SK-N-SH (cell line): Measurements from ENCODE around the gene SMAD2. TPM values are rescaled to one million over a fixed set of nuclear protein-coding genes. Genes with fewer than 3 reads are reported as not detected.

ENCODE experiments used
- CTCF ChIA-PET: fragments of 300-600, 350-600 bp; formaldehyde crosslinking; extraction: SDS; loops from one replicate; lab custom pipeline; 2021; lab: Yijun Ruan, JAX
- POLR2A ChIA-PET: fragments of 350-600 bp; sonication (Branson Sonifier 250); formaldehyde crosslinking; extraction: SDS; loops from one replicate; lab custom pipeline; 2020; ENCODE audit warnings: antibody characterized with exemption, inconsistent platforms; lab: Yijun Ruan, JAX
- DNase-seq: peaks from one replicate; pipeline ENCODE4 v3.0.0; 2012
- H2AFZ ChIP-seq: fragments of 200-600 bp; sonication (generic); 2 replicates; pipeline ENCODE4 v1.8.1; 2016; ENCODE audit warnings: antibody characterized with exemption, mild to moderate bottlenecking, low read depth
- H3F3A ChIP-seq: fragments of 200-600 bp; sonication (generic); replicated peaks from 2 replicates; pipeline ENCODE3; 2016; ENCODE audit warnings: antibody characterized with exemption, mild to moderate bottlenecking; ENCODE audit not compliant: insufficient read depth
- H3K27ac ChIP-seq, 2 experiments: fragments of 200-500 bp in 1 of 2; fragments of 200-600 bp in 1 of 2; sonication (Bioruptor generic) in 1 of 2; sonication (generic), shearing (Covaris generic) in 1 of 2; 2 replicates each; pipeline versions ENCODE4 v1.5.1 to v1.6.1; 2014 to 2016; ENCODE audit warnings: low read depth in 2 of 2, inconsistent platforms in 1 of 2, low read length in 1 of 2, mild to moderate bottlenecking in 1 of 2, mixed read lengths in 1 of 2
- H3K27me3 ChIP-seq: fragments of 200-600 bp; sonication (generic), shearing (Covaris generic); 2 replicates; pipeline ENCODE4 v1.6.1; 2016; ENCODE audit warnings: mixed run types; ENCODE audit not compliant: insufficient read depth
- H3K36me3 ChIP-seq, 2 experiments: fragments of 200-500 bp in 1 of 2; fragments of 200-600 bp in 1 of 2; sonication (Bioruptor generic) in 1 of 2; sonication (generic) in 1 of 2; replicated peaks in 1 of 2; 2 replicates each; pipeline versions ENCODE3 to v1.5.1; 2014 to 2016; ENCODE audit warnings: low read length in 1 of 2, mild to moderate bottlenecking in 1 of 2; ENCODE audit not compliant: insufficient read depth in 2 of 2, control insufficient read depth in 1 of 2
- H3K4me1 ChIP-seq, 2 experiments: fragments of 200-500 bp in 1 of 2; fragments of 200-600 bp in 1 of 2; sonication (Bioruptor generic) in 1 of 2; sonication (generic), shearing (Covaris generic) in 1 of 2; 2 replicates each; pipeline versions ENCODE4 v1.5.1 to v1.6.1; 2014 to 2016; ENCODE audit warnings: low read depth in 1 of 2, low read length in 1 of 2, mixed run types in 1 of 2; ENCODE audit not compliant: insufficient read depth in 2 of 2, control insufficient read depth in 1 of 2
- H3K4me2 ChIP-seq: fragments of 200-600 bp; sonication (generic), shearing (Covaris generic); 2 replicates; pipeline ENCODE4 v1.6.1; 2017; ENCODE audit warnings: mixed run types
- H3K4me3 ChIP-seq, 2 experiments: fragments of 200-500 bp in 1 of 2; fragments of 200-600 bp in 1 of 2; sonication (Bioruptor generic) in 1 of 2; sonication (generic), shearing (Covaris generic) in 1 of 2; 2 replicates each; pipeline versions ENCODE4 v1.5.1 to v1.8.1; 2014 to 2016; ENCODE audit warnings: low read depth in 2 of 2, inconsistent platforms in 1 of 2, low read length in 1 of 2, mild to moderate bottlenecking in 1 of 2, mixed read lengths in 1 of 2, moderate library complexity in 1 of 2
- H3K79me2 ChIP-seq: fragments of 200-600 bp; sonication (generic); 2 replicates; pipeline ENCODE4 v1.8.1; 2017; ENCODE audit warnings: mild to moderate bottlenecking; ENCODE audit not compliant: insufficient read depth
- H3K9ac ChIP-seq: fragments of 200-600 bp; sonication (generic); 2 replicates; pipeline ENCODE4 v1.6.1; 2017; ENCODE audit warnings: mixed run types
- H3K9me2 ChIP-seq: fragments of 200-600 bp; sonication (generic); 2 replicates; pipeline ENCODE4 v1.6.1; 2017; ENCODE audit warnings: mixed run types
- H3K9me3 ChIP-seq: fragments of 200-600 bp; sonication (generic); 2 replicates; pipeline ENCODE4 v1.6.1; 2017; ENCODE audit warnings: mixed run types, mild to moderate bottlenecking, moderate library complexity
- H4K20me1 ChIP-seq: fragments of 200-600 bp; sonication (generic); 2 replicates; pipeline ENCODE4 v1.6.1; 2017; ENCODE audit warnings: mild to moderate bottlenecking, mixed run types; ENCODE audit not compliant: insufficient read depth
- CTCF ChIP-seq: fragments of 200-600 bp; sonication (generic); IDR thresholded peaks from 2 replicates; pipeline ENCODE4 v1.6.1; 2017; ENCODE audit warnings: antibody characterized with exemption, mild to moderate bottlenecking, moderate library complexity
- EP300 ChIP-seq, 2 experiments: IDR thresholded peaks; 2 replicates each; pipeline versions ENCODE4 v1.4.0 to v1.6.1; 2012; ENCODE audit warnings: borderline replicate concordance in 1 of 2, low read depth in 1 of 2, low read length in 1 of 2
- FOSL2 ChIP-seq: IDR thresholded peaks from 2 replicates; pipeline ENCODE4 v1.4.0; 2012; ENCODE audit warnings: low read depth, mild to moderate bottlenecking, moderate library complexity, borderline replicate concordance
- FOXJ3 ChIP-seq: sonication (generic); formaldehyde crosslinking; IDR thresholded peaks from 2 replicates; pipeline ENCODE4 v1.5.1; 2020; ENCODE audit warnings: mild to moderate bottlenecking, missing genetic modification reagents
- FOXM1 ChIP-seq: IDR thresholded peaks from 2 replicates; pipeline ENCODE4 v1.4.0; 2012; ENCODE audit warnings: low read depth, mild to moderate bottlenecking
- GATA2 ChIP-seq: sonication (generic); formaldehyde crosslinking; IDR thresholded peaks from 2 replicates; pipeline ENCODE4 v1.5.0; 2020; ENCODE audit warnings: mild to moderate bottlenecking, missing genetic modification reagents
- JUND ChIP-seq: IDR thresholded peaks from 2 replicates; pipeline ENCODE4 v1.4.0; 2012
- MAX ChIP-seq: IDR thresholded peaks from 2 replicates; pipeline ENCODE4 v1.4.0; 2012; ENCODE audit warnings: low read depth
- MXI1 ChIP-seq: IDR thresholded peaks from 2 replicates; pipeline ENCODE4 v1.6.1; 2012; ENCODE audit warnings: mild to moderate bottlenecking, low read depth, low read length, improper control_type of control experiment
- NRF1 ChIP-seq: IDR thresholded peaks from 2 replicates; pipeline ENCODE4 v1.6.1; 2012; ENCODE audit warnings: low read depth, mild to moderate bottlenecking, low read length
- POLR2AphosphoS5 ChIP-seq: IDR thresholded peaks from 2 replicates; pipeline ENCODE4 v1.6.1; 2012; ENCODE audit warnings: low read depth, low read length
- RAD21 ChIP-seq: IDR thresholded peaks from 2 replicates; pipeline ENCODE4 v1.6.1; 2012; ENCODE audit warnings: mild to moderate bottlenecking, low read length
- RCOR1 ChIP-seq: fragments of 150-350 bp; IDR thresholded peaks from 2 replicates; pipeline ENCODE4 v1.6.1; 2017; ENCODE audit warnings: antibody characterized with exemption, low read length
- RFX5 ChIP-seq: IDR thresholded peaks from 2 replicates; pipeline ENCODE4 v1.6.1; 2012; ENCODE audit warnings: mild to moderate bottlenecking, improper control_type of control experiment, low read length
- SMC3 ChIP-seq: IDR thresholded peaks from 2 replicates; pipeline ENCODE4 v1.6.1; 2012; ENCODE audit warnings: low read depth, low read length, improper control_type of control experiment
- TEAD4 ChIP-seq: IDR thresholded peaks from 2 replicates; pipeline ENCODE4 v1.4.0; 2012; ENCODE audit warnings: mild to moderate bottlenecking, borderline replicate concordance; ENCODE audit not compliant: insufficient read depth
- USF2 ChIP-seq: fragments of 150-350 bp; IDR thresholded peaks from 2 replicates; pipeline ENCODE4 v1.6.1; 2017; ENCODE audit warnings: antibody characterized with exemption, low read length, low read depth, borderline replicate concordance
- YY1 ChIP-seq: IDR thresholded peaks from 2 replicates; pipeline ENCODE4 v1.4.0; 2012; ENCODE audit warnings: low read depth, mild to moderate bottlenecking
- WGBS: methylation state at CpG from one replicate; pipeline ENCODE4 v1.1.6; 2017; ENCODE audit warnings: low lambda C conversion rate; 5-methylcytosine and 5-hydroxymethylcytosine counted together
- polyA plus RNA-seq, 3 experiments: library from polyadenylated mRNA; depleted of rRNA; stranded (reverse); fragments of >200 nt; gene quantifications; 2 replicates each; pipeline ENCODE4 v1.2.3, GENCODE V29; 2012
- TF ChIP-seq, protein P1 (sequence below): IDR thresholded peaks from 2 replicates; pipeline ENCODE4; 2012

The SMAD2 gene
- polyA plus RNA-seq, 1 of the 3 experiments (the other 2 are of a cell fraction), result 36.3 TPM

- Histone ChIP-seq H3K4me1 (no peaks in the 10 kb centered on the region; a peak in 1 of 4 replicates), H3K9me3 (no peaks in the 10 kb centered on the region), H2AFZ (no peak overlapping the region), H3K9ac (no peak overlapping the region), H3K36me3 (peaks cover 17 to 24% of the 10 kb centered on the region in 2 experiments), H3K79me2 (no peaks in the 10 kb centered on the region), H3K4me2 (no peak overlapping the region), H4K20me1 (no peaks in the 10 kb centered on the region; the same call in 1 of the 2 replicates), H3K9me2 (no peaks in the 10 kb centered on the region), H3K27me3 (no peaks in the 10 kb centered on the region), H3F3A (no peaks in the 10 kb centered on the region), H3K4me3 (no peak overlapping the region), H3K27ac (no peak overlapping the region)
- DNase-seq, result no peak
- WGBS, result 94% methylated on average over 5 of the region's 5 CpGs
- ChIA-PET CTCF (no interaction called here), POLR2A (no interaction called here)
- TF ChIP-seq RFX5 (no peak), MAX (no peak), RCOR1 (no peak), FOXM1 (no peak), JUND (no peak), FOXJ3 (CRISPR knock-in tag) (no peak), CTCF (no peak), FOSL2 (no peak), POLR2AphosphoS5 (no peak)
Measured at GRCh38 chr18:47826157-47827074, 104.0 kb downstream of the SMAD2 start.

- Histone ChIP-seq H3K27ac (no peak overlapping the region), H3K4me2 (no peak overlapping the region), H3F3A (peaks cover 4% of the 10 kb centered on the region), H3K4me1 (no peaks in the 10 kb centered on the region; a peak in 1 of 4 replicates), H3K79me2 (no peaks in the 10 kb centered on the region), H3K27me3 (no peaks in the 10 kb centered on the region), H3K9me2 (no peaks in the 10 kb centered on the region), H4K20me1 (no peaks in the 10 kb centered on the region; the same call in 1 of the 2 replicates), H3K4me3 (no peak overlapping the region), H2AFZ (no peak overlapping the region), H3K9ac (no peak overlapping the region), H3K9me3 (no peaks in the 10 kb centered on the region), H3K36me3 (peaks cover 5 to 7% of the 10 kb centered on the region in 2 experiments)
- DNase-seq, result no peak
- 94% methylated on average over 3 of the region's 3 CpGs for WGBS
- CTCF ChIA-PET, result interaction anchor here (1.3 kb wide), 1 partner anchor 187 kb away, joined by 3 read pairs; no protein-coding TSS in a partner anchor
- POLR2A ChIA-PET, result no interaction called here
- TF ChIP-seq SMC3 (no peak), TEAD4 (no peak), USF2 (no peak), CTCF (no peak), JUND (no peak), FOSL2 (no peak), GATA2 (CRISPR knock-in tag) (no peak), YY1 (no peak), FOXJ3 (CRISPR knock-in tag) (no peak), EP300 (IDR thresholded peaks at IDR 0.05; ENCODE audit: borderline replicate concordance in 1 of 2, low read depth in 1 of 2, low read length in 1 of 2) (no peak), RAD21 (no peak), RFX5 (no peak), RCOR1 (no peak), MXI1 (no peak), NRF1 (no peak)
- TF ChIP-seq, protein P1, sequence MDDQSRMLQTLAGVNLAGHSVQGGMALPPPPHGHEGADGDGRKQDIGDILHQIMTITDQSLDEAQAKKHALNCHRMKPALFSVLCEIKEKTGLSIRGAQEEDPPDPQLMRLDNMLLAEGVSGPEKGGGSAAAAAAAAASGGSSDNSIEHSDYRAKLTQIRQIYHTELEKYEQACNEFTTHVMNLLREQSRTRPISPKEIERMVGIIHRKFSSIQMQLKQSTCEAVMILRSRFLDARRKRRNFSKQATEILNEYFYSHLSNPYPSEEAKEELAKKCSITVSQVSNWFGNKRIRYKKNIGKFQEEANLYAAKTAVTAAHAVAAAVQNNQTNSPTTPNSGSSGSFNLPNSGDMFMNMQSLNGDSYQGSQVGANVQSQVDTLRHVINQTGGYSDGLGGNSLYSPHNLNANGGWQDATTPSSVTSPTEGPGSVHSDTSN, result no peak
Measured at GRCh38 chr18:47821314-47821713, 109.1 kb downstream of the SMAD2 start.
